ENCODE data around the gene ZSCAN23. TPM values are rescaled to one million over a fixed set of nuclear protein-coding genes. Genes with fewer than 3 reads are reported as not detected.
"Not testable (repeated sequence)": the region's sequence is repeated elsewhere in the genome, so short reads cannot be mapped to it uniquely, and the experiment has no call there.

The ZSCAN23 gene
- total RNA-seq, 2 experiments from 2014 or later: 1.3 to 2.9 TPM

- peaks cover 30% of the 10 kb centered on the region for H3K36me3 Mint-ChIP-seq
These were observed 19.1 kb downstream of the ZSCAN23 start for GRCh38 chr6:28424163-28424562.

GRCh38 chr6:28423546-28423945 lies 19.7 kb downstream of the ZSCAN23 start:
- POLR2A ChIA-PET: interaction anchor here (0.6 kb wide), 1 partner anchor 25 kb away, joined by 3 read pairs; no protein-coding TSS in a partner anchor
- DNase-seq (no peak), ATAC-seq (ENCODE audit: low read depth) (no peak)
- H3K27me3 Mint-ChIP-seq: peaks cover 7% of the 10 kb centered on the region
- no peak overlapping the region for H3K4me3 Mint-ChIP-seq
- peaks cover 26% of the 10 kb centered on the region for H3K36me3 Mint-ChIP-seq
- peaks cover 7% of the 10 kb centered on the region for H3K9me3 Mint-ChIP-seq
- peaks cover 35% of the 10 kb centered on the region for H3K4me1 Mint-ChIP-seq
- H3K27ac Mint-ChIP-seq: no peak overlapping the region

More at GRCh38 chr6:28424163-28424562, 19.1 kb downstream of the ZSCAN23 start:
- H3K4me1 Mint-ChIP-seq: peaks cover 40% of the 10 kb centered on the region
- H3K9me3 Mint-ChIP-seq: peaks cover 7% of the 10 kb centered on the region
- no peak for DNase-seq
- peaks cover 7% of the 10 kb centered on the region for H3K27me3 Mint-ChIP-seq
- H3K27ac Mint-ChIP-seq: no peak overlapping the region
- no peak overlapping the region for H3K4me3 Mint-ChIP-seq
- POLR2A ChIA-PET: no interaction called here
- ATAC-seq (ENCODE audit: low read depth): no peak

- Mint-ChIP-seq H3K4me3 (no peak overlapping the region), H3K27me3 (peaks cover 12% of the 10 kb centered on the region), H3K36me3 (peaks cover 7% of the 10 kb centered on the region), H3K9me3 (peaks cover 8% of the 10 kb centered on the region), H3K27ac (no peak overlapping the region), H3K4me1 (peaks cover 2% of the 10 kb centered on the region)
- DNase-seq (no peak), ATAC-seq (ENCODE audit: low read depth) (no peak)
- POLR2A ChIA-PET: no interaction called here
These were observed 29.6 kb downstream of the ZSCAN23 start for GRCh38 chr6:28413681-28414080.

- peaks cover 8% of the 10 kb centered on the region for H3K9me3 Mint-ChIP-seq
- POLR2A ChIA-PET: no interaction called here
- no peak overlapping the region for H3K4me3 Mint-ChIP-seq
- ATAC-seq (ENCODE audit: low read depth) (no peak), DNase-seq (no peak)
- H3K4me1 Mint-ChIP-seq: peaks cover 27% of the 10 kb centered on the region
- H3K36me3 Mint-ChIP-seq: peaks cover 14% of the 10 kb centered on the region
- no peak overlapping the region for H3K27ac Mint-ChIP-seq
- H3K27me3 Mint-ChIP-seq: peaks cover 12% of the 10 kb centered on the region
These were observed 32.5 kb downstream of the ZSCAN23 start for GRCh38 chr6:28410767-28411166.

- H3K4me3 Mint-ChIP-seq: no peak overlapping the region
- peaks cover 11% of the 10 kb centered on the region for H3K9me3 Mint-ChIP-seq
- H3K4me1 Mint-ChIP-seq: peaks cover 28% of the 10 kb centered on the region
- peaks cover 17% of the 10 kb centered on the region for H3K36me3 Mint-ChIP-seq
- DNase-seq (no peak), ATAC-seq (ENCODE audit: low read depth) (peak; percentile 74)
- POLR2A ChIA-PET: interaction anchor here (1.0 kb wide), 1 partner anchor 599 kb away, joined by 3 read pairs; a partner anchor contains a TSS
- H3K27me3 Mint-ChIP-seq: peaks cover 4% of the 10 kb centered on the region
- peak overlapping the region; percentile 55 for H3K27ac Mint-ChIP-seq
These were observed 35.1 kb downstream of the ZSCAN23 start for GRCh38 chr6:28408076-28408802.

- H3K4me3 Mint-ChIP-seq: no peak overlapping the region
- peaks cover 11% of the 10 kb centered on the region for H3K9me3 Mint-ChIP-seq
- POLR2A ChIA-PET: interaction anchor here (1.0 kb wide), 1 partner anchor 8 kb away, joined by 6 read pairs; no protein-coding TSS in a partner anchor
- DNase-seq: no peak
- peaks cover 33% of the 10 kb centered on the region for H3K4me1 Mint-ChIP-seq
- no peak for ATAC-seq (ENCODE audit: low read depth)
- peaks cover 4% of the 10 kb centered on the region for H3K27me3 Mint-ChIP-seq
- no peak overlapping the region for H3K27ac Mint-ChIP-seq
- H3K36me3 Mint-ChIP-seq: peaks cover 17% of the 10 kb centered on the region
These were observed 35.9 kb downstream of the ZSCAN23 start for GRCh38 chr6:28407401-28407800.

GRCh38 chr6:28403923-28404322 lies 39.4 kb downstream of the ZSCAN23 start:
- DNase-seq; H3K4me3 Mint-ChIP-seq; POLR2A ChIA-PET; H3K27me3 Mint-ChIP-seq; ATAC-seq (ENCODE audit: low read depth); H3K9me3 Mint-ChIP-seq; H3K27ac Mint-ChIP-seq: not testable (repeated sequence)
- H3K4me1 Mint-ChIP-seq: peaks cover 43% of the 10 kb centered on the region
- peaks cover 13% of the 10 kb centered on the region for H3K36me3 Mint-ChIP-seq

- peak overlapping the region; percentile 21 for H3K4me3 Mint-ChIP-seq
- peaks cover 42% of the 10 kb centered on the region for H3K4me1 Mint-ChIP-seq
- peaks cover 8% of the 10 kb centered on the region for H3K27me3 Mint-ChIP-seq
- peaks cover 20% of the 10 kb centered on the region for H3K36me3 Mint-ChIP-seq
- POLR2A ChIA-PET: interaction anchor here (0.6 to 1.0 kb wide), 3 partner anchors 41 to 509 kb away, joined by 3 to 4 read pairs (median 3); partner anchors contain the start of gene ZSCAN23
- no peak overlapping the region for H3K27ac Mint-ChIP-seq
- ATAC-seq (ENCODE audit: low read depth) (no peak), DNase-seq (no peak)
- H3K9me3 Mint-ChIP-seq: peaks cover 4% of the 10 kb centered on the region
These were observed 41.1 kb downstream of the ZSCAN23 start for GRCh38 chr6:28402197-28402596.

- DNase-seq: no peak
- Mint-ChIP-seq H3K4me1 (peaks cover 43% of the 10 kb centered on the region), H3K4me3 (no peak overlapping the region), H3K36me3 (peaks cover 28% of the 10 kb centered on the region), H3K27me3 (peaks cover 8% of the 10 kb centered on the region), H3K9me3 (peaks cover 4% of the 10 kb centered on the region), H3K27ac (no peak overlapping the region)
- POLR2A ChIA-PET: interaction anchor here (1.2 kb wide), 1 partner anchor 42 kb away, joined by 4 read pairs; no protein-coding TSS in a partner anchor
- ATAC-seq (ENCODE audit: low read depth): no peak
These were observed 42.1 kb downstream of the ZSCAN23 start for GRCh38 chr6:28401172-28401571.

GRCh38 chr6:28400122-28400451 lies 43.2 kb downstream of the ZSCAN23 start:
- peaks cover 4% of the 10 kb centered on the region for H3K9me3 Mint-ChIP-seq
- no peak for ATAC-seq (ENCODE audit: low read depth)
- peaks cover 8% of the 10 kb centered on the region for H3K27me3 Mint-ChIP-seq
- peak overlapping the region; percentile 90 for H3K4me3 Mint-ChIP-seq
- peak overlapping the region; percentile 91 for H3K27ac Mint-ChIP-seq
- POLR2A ChIA-PET: interaction anchor here (1.2 kb wide), 1 partner anchor 43 kb away, joined by 4 read pairs; no protein-coding TSS in a partner anchor
- H3K4me1 Mint-ChIP-seq: peaks cover 47% of the 10 kb centered on the region
- no peak for DNase-seq
- peaks cover 38% of the 10 kb centered on the region for H3K36me3 Mint-ChIP-seq

- Mint-ChIP-seq H3K4me1 (peaks cover 50% of the 10 kb centered on the region), H3K9me3 (peaks cover 4% of the 10 kb centered on the region), H3K27ac (peak within 1 kb of the TSS; percentile 91), H3K36me3 (peaks cover 41% of the 10 kb centered on the region), H3K4me3 (peak within 1 kb of the TSS; percentile 90), H3K27me3 (peaks cover 8% of the 10 kb centered on the region)
- ATAC-seq (ENCODE audit: low read depth) (peak; percentile 89), DNase-seq (peak; percentile 90)
- POLR2A ChIA-PET: interaction anchor here (0.6 to 1.7 kb wide), 6 partner anchors 8 to 264 kb away, joined by 4 to 17 read pairs (median 4); partner anchors contain the start of genes ZKSCAN4 and ZSCAN23
These were observed 43.8 kb downstream of the ZSCAN23 start, which contains the start of gene ZSCAN12 for GRCh38 chr6:28399350-28400121. Gene ZSCAN12, minus strand, starts transcription at chr6:28399747. Its CDS starts 1,342 bp downstream, at chr6:28398405.

- no peak for ATAC-seq (ENCODE audit: low read depth)
These were observed 47.4 kb downstream of the ZSCAN23 start for GRCh38 chr6:28395918-28396317.

GRCh38 chr6:28393912-28394662 lies 49.2 kb downstream of the ZSCAN23 start:
- DNase-seq: no peak
- peaks cover 45% of the 10 kb centered on the region for H3K4me1 Mint-ChIP-seq
- peak overlapping the region; percentile 90 for H3K4me3 Mint-ChIP-seq
- ATAC-seq (ENCODE audit: low read depth): no peak
- no peaks in the 10 kb centered on the region for H3K27me3 Mint-ChIP-seq
- peaks cover 17% of the 10 kb centered on the region for H3K9me3 Mint-ChIP-seq
- peaks cover 85% of the 10 kb centered on the region for H3K36me3 Mint-ChIP-seq
- POLR2A ChIA-PET: no interaction called here
- H3K27ac Mint-ChIP-seq: peak overlapping the region; percentile 26

More at GRCh38 chr6:28395918-28396317, 47.4 kb downstream of the ZSCAN23 start:
- no peak overlapping the region for H3K27ac Mint-ChIP-seq
- DNase-seq: no peak
- H3K9me3 Mint-ChIP-seq: peaks cover 8% of the 10 kb centered on the region
- H3K4me1 Mint-ChIP-seq: peaks cover 46% of the 10 kb centered on the region
- H3K27me3 Mint-ChIP-seq: no peaks in the 10 kb centered on the region
- POLR2A ChIA-PET: no interaction called here
- H3K36me3 Mint-ChIP-seq: peaks cover 68% of the 10 kb centered on the region
- H3K4me3 Mint-ChIP-seq: peak overlapping the region; percentile 90

All from activated naive CD8-positive, alpha-beta T cell treated with anti-CD3 and anti-CD28 coated beads, Interleukin-2, amount 10 ng/mL, durations not matched to agents 7 days and 5 days (primary cell).